SK-N-SH (cell line): ENCODE measurements around the gene MYO16. TPM values are rescaled to one million over a fixed set of nuclear protein-coding genes. Genes with fewer than 3 reads are reported as not detected.

Experiments
- CTCF ChIA-PET: fragments of 300-600, 350-600 bp; formaldehyde crosslinking; extraction: SDS; loops from one replicate; lab custom pipeline; 2021; lab: Yijun Ruan, JAX
- POLR2A ChIA-PET: fragments of 350-600 bp; sonication (Branson Sonifier 250); formaldehyde crosslinking; extraction: SDS; loops from one replicate; lab custom pipeline; 2020; ENCODE audit warnings: antibody characterized with exemption, inconsistent platforms; lab: Yijun Ruan, JAX
- DNase-seq: peaks from one replicate; pipeline ENCODE4 v3.0.0; 2012
- H2AFZ ChIP-seq: fragments of 200-600 bp; sonication (generic); 2 replicates; pipeline ENCODE4 v1.8.1; 2016; ENCODE audit warnings: antibody characterized with exemption, mild to moderate bottlenecking, low read depth
- H3F3A ChIP-seq: fragments of 200-600 bp; sonication (generic); replicated peaks from 2 replicates; pipeline ENCODE3; 2016; ENCODE audit warnings: antibody characterized with exemption, mild to moderate bottlenecking; ENCODE audit not compliant: insufficient read depth
- H3K27ac ChIP-seq, 2 experiments: fragments of 200-500 bp in 1 of 2; fragments of 200-600 bp in 1 of 2; sonication (Bioruptor generic) in 1 of 2; sonication (generic), shearing (Covaris generic) in 1 of 2; 2 replicates each; pipeline versions ENCODE4 v1.5.1 to v1.6.1; 2014 to 2016; ENCODE audit warnings: low read depth in 2 of 2, inconsistent platforms in 1 of 2, low read length in 1 of 2, mild to moderate bottlenecking in 1 of 2, mixed read lengths in 1 of 2
- H3K27me3 ChIP-seq: fragments of 200-600 bp; sonication (generic), shearing (Covaris generic); 2 replicates; pipeline ENCODE4 v1.6.1; 2016; ENCODE audit warnings: mixed run types; ENCODE audit not compliant: insufficient read depth
- H3K36me3 ChIP-seq, 2 experiments: fragments of 200-500 bp in 1 of 2; fragments of 200-600 bp in 1 of 2; sonication (Bioruptor generic) in 1 of 2; sonication (generic) in 1 of 2; replicated peaks in 1 of 2; 2 replicates each; pipeline versions ENCODE3 to v1.5.1; 2014 to 2016; ENCODE audit warnings: low read length in 1 of 2, mild to moderate bottlenecking in 1 of 2; ENCODE audit not compliant: insufficient read depth in 2 of 2, control insufficient read depth in 1 of 2
- H3K4me1 ChIP-seq, 2 experiments: fragments of 200-500 bp in 1 of 2; fragments of 200-600 bp in 1 of 2; sonication (Bioruptor generic) in 1 of 2; sonication (generic), shearing (Covaris generic) in 1 of 2; 2 replicates each; pipeline versions ENCODE4 v1.5.1 to v1.6.1; 2014 to 2016; ENCODE audit warnings: low read depth in 1 of 2, low read length in 1 of 2, mixed run types in 1 of 2; ENCODE audit not compliant: insufficient read depth in 2 of 2, control insufficient read depth in 1 of 2
- H3K4me2 ChIP-seq: fragments of 200-600 bp; sonication (generic), shearing (Covaris generic); 2 replicates; pipeline ENCODE4 v1.6.1; 2017; ENCODE audit warnings: mixed run types
- H3K4me3 ChIP-seq, 2 experiments: fragments of 200-500 bp in 1 of 2; fragments of 200-600 bp in 1 of 2; sonication (Bioruptor generic) in 1 of 2; sonication (generic), shearing (Covaris generic) in 1 of 2; 2 replicates each; pipeline versions ENCODE4 v1.5.1 to v1.8.1; 2014 to 2016; ENCODE audit warnings: low read depth in 2 of 2, inconsistent platforms in 1 of 2, low read length in 1 of 2, mild to moderate bottlenecking in 1 of 2, mixed read lengths in 1 of 2, moderate library complexity in 1 of 2
- H3K79me2 ChIP-seq: fragments of 200-600 bp; sonication (generic); 2 replicates; pipeline ENCODE4 v1.8.1; 2017; ENCODE audit warnings: mild to moderate bottlenecking; ENCODE audit not compliant: insufficient read depth
- H3K9ac ChIP-seq: fragments of 200-600 bp; sonication (generic); 2 replicates; pipeline ENCODE4 v1.6.1; 2017; ENCODE audit warnings: mixed run types
- H3K9me2 ChIP-seq: fragments of 200-600 bp; sonication (generic); 2 replicates; pipeline ENCODE4 v1.6.1; 2017; ENCODE audit warnings: mixed run types
- H3K9me3 ChIP-seq: fragments of 200-600 bp; sonication (generic); 2 replicates; pipeline ENCODE4 v1.6.1; 2017; ENCODE audit warnings: mixed run types, mild to moderate bottlenecking, moderate library complexity
- H4K20me1 ChIP-seq: fragments of 200-600 bp; sonication (generic); 2 replicates; pipeline ENCODE4 v1.6.1; 2017; ENCODE audit warnings: mild to moderate bottlenecking, mixed run types; ENCODE audit not compliant: insufficient read depth
- CHD2 ChIP-seq: fragments of 150-350 bp; IDR thresholded peaks from 2 replicates; pipeline ENCODE4 v1.6.1; 2018; ENCODE audit warnings: low read length; ENCODE audit not compliant: partially characterized antibody
- ELF1 ChIP-seq: IDR thresholded peaks from 2 replicates; pipeline ENCODE4 v1.4.0; 2012
- EZH2phosphoT487 ChIP-seq: fragments of 200-600 bp; sonication (generic); IDR thresholded peaks from 2 replicates; pipeline ENCODE4 v1.6.1; 2017; ENCODE audit warnings: low read depth, mixed run types, mild to moderate bottlenecking, antibody characterized with exemption, moderate library complexity, borderline replicate concordance
- FOSL2 ChIP-seq: IDR thresholded peaks from 2 replicates; pipeline ENCODE4 v1.4.0; 2012; ENCODE audit warnings: low read depth, mild to moderate bottlenecking, moderate library complexity, borderline replicate concordance
- FOXM1 ChIP-seq: IDR thresholded peaks from 2 replicates; pipeline ENCODE4 v1.4.0; 2012; ENCODE audit warnings: low read depth, mild to moderate bottlenecking
- JUND ChIP-seq: IDR thresholded peaks from 2 replicates; pipeline ENCODE4 v1.4.0; 2012
- MXI1 ChIP-seq: IDR thresholded peaks from 2 replicates; pipeline ENCODE4 v1.6.1; 2012; ENCODE audit warnings: mild to moderate bottlenecking, low read depth, low read length, improper control_type of control experiment
- POLR2AphosphoS5 ChIP-seq: IDR thresholded peaks from 2 replicates; pipeline ENCODE4 v1.6.1; 2012; ENCODE audit warnings: low read depth, low read length
- RAD21 ChIP-seq: IDR thresholded peaks from 2 replicates; pipeline ENCODE4 v1.6.1; 2012; ENCODE audit warnings: mild to moderate bottlenecking, low read length
- RCOR1 ChIP-seq: fragments of 150-350 bp; IDR thresholded peaks from 2 replicates; pipeline ENCODE4 v1.6.1; 2017; ENCODE audit warnings: antibody characterized with exemption, low read length
- RXRA ChIP-seq: IDR thresholded peaks from 2 replicates; pipeline ENCODE4 v1.4.0; 2012; ENCODE audit warnings: low read depth, mild to moderate bottlenecking, borderline replicate concordance
- TAF1 ChIP-seq: IDR thresholded peaks from 2 replicates; pipeline ENCODE4 v1.6.1; 2012; ENCODE audit warnings: low read depth, mild to moderate bottlenecking, low read length, moderate library complexity, borderline replicate concordance
- TEAD4 ChIP-seq: IDR thresholded peaks from 2 replicates; pipeline ENCODE4 v1.4.0; 2012; ENCODE audit warnings: mild to moderate bottlenecking, borderline replicate concordance; ENCODE audit not compliant: insufficient read depth
- WGBS: methylation state at CpG from one replicate; pipeline ENCODE4 v1.1.6; 2017; ENCODE audit warnings: low lambda C conversion rate; 5-methylcytosine and 5-hydroxymethylcytosine counted together
- polyA plus RNA-seq, 3 experiments: library from polyadenylated mRNA; depleted of rRNA; stranded (reverse); fragments of >200 nt; gene quantifications; 2 replicates each; pipeline ENCODE4 v1.2.3, GENCODE V29; 2012
- TF ChIP-seq, protein P1 (sequence below): fragments of 150-350 bp; IDR thresholded peaks from 2 replicates; pipeline ENCODE4 v1.6.1; 2017; ENCODE audit warnings: antibody characterized with exemption, low read length, low read depth, borderline replicate concordance
- TF ChIP-seq, protein P2 (sequence below): fragments of 150-350 bp; IDR thresholded peaks from 2 replicates; pipeline ENCODE4 v1.6.1; 2016; ENCODE audit warnings: mild to moderate bottlenecking, low read depth, low read length

MYO16 gene
- polyA plus RNA-seq, 1 of the 3 experiments (the other 2 are of a cell fraction): 0.07 TPM

DNA sequence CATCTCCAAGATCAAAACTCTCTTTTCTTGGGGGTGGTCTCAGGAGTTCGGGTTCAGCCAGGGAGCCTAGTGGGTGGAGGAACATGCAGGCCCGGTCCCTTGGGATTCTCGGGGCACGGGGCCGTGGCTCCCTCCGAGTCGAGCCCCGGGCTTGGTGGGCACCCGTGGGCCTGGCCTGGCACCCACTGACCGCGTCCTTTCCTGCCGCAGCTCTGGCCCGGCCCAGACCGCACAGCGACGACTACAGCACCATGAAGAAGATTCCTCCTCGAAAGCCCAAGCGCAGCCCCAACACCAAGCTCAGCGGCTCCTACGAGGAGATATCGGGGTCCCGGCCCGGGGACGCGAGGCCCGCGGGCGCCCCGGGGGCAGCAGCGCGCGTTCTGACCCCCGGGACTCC lies 510.6 kb downstream of the MYO16 start:
- no peaks in the 10 kb centered on the region for H3K27me3 ChIP-seq
- no peak overlapping the region for H2AFZ ChIP-seq
- WGBS: 80% methylated on average over 2 of the region's 33 CpGs
- H3K9ac ChIP-seq: no peak overlapping the region
- H3K9me2 ChIP-seq: no peaks in the 10 kb centered on the region
- CTCF ChIA-PET: interaction anchor here (0.6 to 1.1 kb wide), 2 partner anchors 58 to 643 kb away, joined by 3 to 4 read pairs; no protein-coding TSS in a partner anchor
- peak overlapping the region in 1 of 2 experiments; percentile 86; a peak in 1 of 4 replicates for H3K27ac ChIP-seq
- no peaks in the 10 kb centered on the region for H3K9me3 ChIP-seq
- peak overlapping the region in 1 of 2 experiments; percentile 45; a peak in 1 of 4 replicates for H3K4me3 ChIP-seq
- H3K4me1 ChIP-seq: peaks cover 0 to 7% of the 10 kb centered on the region in 2 experiments; a peak in 3 of 4 replicates
- TF ChIP-seq CHD2 (no peak), FOXM1 (no peak), TAF1 (no peak), RAD21 (no peak), JUND (no peak), EZH2phosphoT487 (no peak), MXI1 (no peak), TEAD4 (no peak), FOSL2 (no peak)
- TF ChIP-seq, protein P1, sequence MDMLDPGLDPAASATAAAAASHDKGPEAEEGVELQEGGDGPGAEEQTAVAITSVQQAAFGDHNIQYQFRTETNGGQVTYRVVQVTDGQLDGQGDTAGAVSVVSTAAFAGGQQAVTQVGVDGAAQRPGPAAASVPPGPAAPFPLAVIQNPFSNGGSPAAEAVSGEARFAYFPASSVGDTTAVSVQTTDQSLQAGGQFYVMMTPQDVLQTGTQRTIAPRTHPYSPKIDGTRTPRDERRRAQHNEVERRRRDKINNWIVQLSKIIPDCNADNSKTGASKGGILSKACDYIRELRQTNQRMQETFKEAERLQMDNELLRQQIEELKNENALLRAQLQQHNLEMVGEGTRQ: no peak
- TF ChIP-seq, protein P2, sequence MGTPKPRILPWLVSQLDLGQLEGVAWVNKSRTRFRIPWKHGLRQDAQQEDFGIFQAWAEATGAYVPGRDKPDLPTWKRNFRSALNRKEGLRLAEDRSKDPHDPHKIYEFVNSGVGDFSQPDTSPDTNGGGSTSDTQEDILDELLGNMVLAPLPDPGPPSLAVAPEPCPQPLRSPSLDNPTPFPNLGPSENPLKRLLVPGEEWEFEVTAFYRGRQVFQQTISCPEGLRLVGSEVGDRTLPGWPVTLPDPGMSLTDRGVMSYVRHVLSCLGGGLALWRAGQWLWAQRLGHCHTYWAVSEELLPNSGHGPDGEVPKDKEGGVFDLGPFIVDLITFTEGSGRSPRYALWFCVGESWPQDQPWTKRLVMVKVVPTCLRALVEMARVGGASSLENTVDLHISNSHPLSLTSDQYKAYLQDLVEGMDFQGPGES: no peak
- TF ChIP-seq, all 33 proteins: peak for 0
- H3F3A ChIP-seq: no peaks in the 10 kb centered on the region
- no peaks in the 10 kb centered on the region for H4K20me1 ChIP-seq
- POLR2A ChIA-PET: interaction anchor here (1.7 kb wide), 1 partner anchor 645 kb away, joined by 4 read pairs; no protein-coding TSS in a partner anchor
- no peaks in the 10 kb centered on the region for H3K36me3 ChIP-seq
- DNase-seq: no peak
- no peak overlapping the region for H3K4me2 ChIP-seq
- H3K79me2 ChIP-seq: no peaks in the 10 kb centered on the region

DNA sequence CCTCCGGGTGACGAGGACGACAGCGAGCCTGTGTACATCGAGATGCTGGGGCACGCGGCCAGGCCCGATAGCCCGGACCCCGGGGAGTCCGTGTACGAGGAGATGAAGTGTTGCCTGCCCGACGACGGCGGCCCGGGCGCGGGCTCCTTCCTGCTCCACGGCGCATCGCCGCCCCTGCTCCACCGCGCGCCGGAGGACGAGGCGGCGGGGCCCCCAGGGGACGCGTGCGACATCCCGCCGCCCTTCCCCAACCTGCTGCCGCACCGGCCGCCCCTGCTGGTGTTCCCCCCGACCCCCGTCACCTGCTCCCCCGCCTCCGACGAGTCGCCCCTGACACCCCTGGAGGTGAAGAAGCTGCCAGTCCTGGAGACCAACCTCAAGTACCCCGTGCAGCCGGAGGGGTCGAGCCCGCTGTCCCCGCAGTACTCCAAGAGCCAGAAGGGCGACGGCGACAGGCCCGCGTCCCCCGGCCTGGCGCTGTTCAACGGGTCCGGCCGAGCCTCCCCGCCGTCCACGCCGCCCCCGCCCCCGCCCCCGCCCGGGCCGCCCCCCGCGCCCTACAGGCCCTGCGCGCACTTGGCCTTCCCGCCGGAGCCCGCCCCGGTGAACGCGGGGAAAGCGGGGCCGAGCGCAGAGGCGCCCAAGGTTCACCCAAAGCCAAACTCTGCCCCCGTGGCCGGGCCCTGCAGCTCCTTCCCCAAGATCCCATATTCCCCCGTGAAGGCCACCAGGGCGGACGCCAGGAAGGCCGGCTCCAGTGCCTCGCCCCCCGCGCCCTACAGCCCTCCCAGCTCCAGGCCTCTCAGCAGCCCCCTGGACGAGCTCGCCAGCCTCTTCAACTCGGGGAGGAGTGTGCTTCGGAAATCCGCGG lies 511.3 kb downstream of the MYO16 start:
- WGBS: 73% methylated on average over 54 of the region's 97 CpGs
- TF ChIP-seq POLR2AphosphoS5 (no peak), ELF1 (no peak), RXRA (no peak), RCOR1 (no peak)
- peak; percentile 73 for DNase-seq
- no peaks in the 10 kb centered on the region for H3K27me3 ChIP-seq
- peaks cover 1 to 12% of the 10 kb centered on the region in 2 experiments; a peak in 3 of 4 replicates for H3K4me1 ChIP-seq
- H2AFZ ChIP-seq: no peak overlapping the region
- H3K9me3 ChIP-seq: no peaks in the 10 kb centered on the region
- POLR2A ChIA-PET: interaction anchor here (1.0 to 1.7 kb wide), 5 partner anchors 204 to 644 kb away, joined by 3 to 4 read pairs (median 4); no protein-coding TSS in a partner anchor
- H4K20me1 ChIP-seq: no peaks in the 10 kb centered on the region
- H3K4me2 ChIP-seq: no peak overlapping the region
- no peaks in the 10 kb centered on the region for H3K9me2 ChIP-seq
- peak overlapping the region in 1 of 2 experiments; percentile 45; a peak in 2 of 4 replicates for H3K4me3 ChIP-seq
- H3K36me3 ChIP-seq: no peaks in the 10 kb centered on the region
- no peaks in the 10 kb centered on the region for H3K79me2 ChIP-seq
- H3K27ac ChIP-seq: peak overlapping the region in 1 of 2 experiments; percentile 86; a peak in 2 of 4 replicates
- CTCF ChIA-PET: interaction anchor here (1.1 to 1.9 kb wide), 5 partner anchors 180 to 649 kb away, joined by 4 to 8 read pairs (median 5); no protein-coding TSS in a partner anchor
- H3K9ac ChIP-seq: no peak overlapping the region
- no peaks in the 10 kb centered on the region for H3F3A ChIP-seq
